ENCODE data around the gene BHLHA15. TPM values are rescaled to one million over a fixed set of nuclear protein-coding genes. Genes with fewer than 3 reads are reported as not detected.

Gene BHLHA15
- polyA plus RNA-seq, 1 of the 3 experiments (the other 2 are of a cell fraction): 0.10 TPM

DNA sequence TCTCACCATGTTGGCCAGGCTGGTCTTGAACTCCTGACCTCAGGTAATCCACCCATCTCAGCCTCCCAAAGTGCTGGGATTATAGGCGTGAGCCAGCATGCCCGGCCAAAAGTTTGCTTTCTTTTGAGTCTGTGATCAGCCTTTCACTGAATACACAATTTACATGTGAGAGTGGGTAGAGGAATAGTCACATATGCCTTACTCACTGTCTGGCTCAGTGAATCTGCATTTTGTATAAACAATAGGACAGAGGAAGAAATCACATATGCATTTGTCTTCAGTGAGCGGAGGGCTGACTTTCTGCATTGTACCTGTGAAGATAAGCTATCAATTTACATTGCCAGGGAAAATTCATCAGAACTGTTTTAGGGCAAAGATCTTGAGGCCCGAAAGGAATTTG is 43.3 kb downstream of the BHLHA15 start:
- no peaks in the 10 kb centered on the region for H3K27me3 ChIP-seq (ENCODE audit: insufficient read depth)
- no peak overlapping the region for H3K4me2 ChIP-seq
- H3K9ac ChIP-seq: no peak overlapping the region
- peaks cover 15 to 19% of the 10 kb centered on the region in 2 experiments; a peak in 2 of 4 replicates for H3K4me1 ChIP-seq (ENCODE audit: control insufficient read depth in 1 of 2, insufficient read depth in 2 of 2, low read depth in 1 of 2, low read length in 1 of 2)
- DNase-seq: no peak
- no peak overlapping the region for H3K4me3 ChIP-seq (ENCODE audit: low read depth in 2 of 2, low read length in 1 of 2)
- H3F3A ChIP-seq (replicated peaks; ENCODE audit: insufficient read depth): peaks cover 3% of the 10 kb centered on the region
- TF ChIP-seq, protein P1, sequence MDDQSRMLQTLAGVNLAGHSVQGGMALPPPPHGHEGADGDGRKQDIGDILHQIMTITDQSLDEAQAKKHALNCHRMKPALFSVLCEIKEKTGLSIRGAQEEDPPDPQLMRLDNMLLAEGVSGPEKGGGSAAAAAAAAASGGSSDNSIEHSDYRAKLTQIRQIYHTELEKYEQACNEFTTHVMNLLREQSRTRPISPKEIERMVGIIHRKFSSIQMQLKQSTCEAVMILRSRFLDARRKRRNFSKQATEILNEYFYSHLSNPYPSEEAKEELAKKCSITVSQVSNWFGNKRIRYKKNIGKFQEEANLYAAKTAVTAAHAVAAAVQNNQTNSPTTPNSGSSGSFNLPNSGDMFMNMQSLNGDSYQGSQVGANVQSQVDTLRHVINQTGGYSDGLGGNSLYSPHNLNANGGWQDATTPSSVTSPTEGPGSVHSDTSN (IDR thresholded peaks at IDR 0.05): no peak
- no peak for TF ChIP-seq FOXM1 (IDR thresholded peaks at IDR 0.05; ENCODE audit: low read depth)
- TF ChIP-seq TCF12 (IDR thresholded peaks at IDR 0.05): no peak
- TF ChIP-seq, protein P2, sequence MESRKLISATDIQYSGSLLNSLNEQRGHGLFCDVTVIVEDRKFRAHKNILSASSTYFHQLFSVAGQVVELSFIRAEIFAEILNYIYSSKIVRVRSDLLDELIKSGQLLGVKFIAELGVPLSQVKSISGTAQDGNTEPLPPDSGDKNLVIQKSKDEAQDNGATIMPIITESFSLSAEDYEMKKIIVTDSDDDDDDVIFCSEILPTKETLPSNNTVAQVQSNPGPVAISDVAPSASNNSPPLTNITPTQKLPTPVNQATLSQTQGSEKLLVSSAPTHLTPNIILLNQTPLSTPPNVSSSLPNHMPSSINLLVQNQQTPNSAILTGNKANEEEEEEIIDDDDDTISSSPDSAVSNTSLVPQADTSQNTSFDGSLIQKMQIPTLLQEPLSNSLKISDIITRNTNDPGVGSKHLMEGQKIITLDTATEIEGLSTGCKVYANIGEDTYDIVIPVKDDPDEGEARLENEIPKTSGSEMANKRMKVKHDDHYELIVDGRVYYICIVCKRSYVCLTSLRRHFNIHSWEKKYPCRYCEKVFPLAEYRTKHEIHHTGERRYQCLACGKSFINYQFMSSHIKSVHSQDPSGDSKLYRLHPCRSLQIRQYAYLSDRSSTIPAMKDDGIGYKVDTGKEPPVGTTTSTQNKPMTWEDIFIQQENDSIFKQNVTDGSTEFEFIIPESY (IDR thresholded peaks at IDR 0.05; ENCODE audit: borderline replicate concordance, low read depth): no peak
- no peak for TF ChIP-seq POLR2AphosphoS5 (IDR thresholded peaks at IDR 0.05; ENCODE audit: low read depth, low read length)
- TF ChIP-seq EZH2phosphoT487 (IDR thresholded peaks at IDR 0.05; ENCODE audit: borderline replicate concordance, low read depth): no peak
- TF ChIP-seq ELF1 (IDR thresholded peaks at IDR 0.05): no peak
- TF ChIP-seq, protein P3, sequence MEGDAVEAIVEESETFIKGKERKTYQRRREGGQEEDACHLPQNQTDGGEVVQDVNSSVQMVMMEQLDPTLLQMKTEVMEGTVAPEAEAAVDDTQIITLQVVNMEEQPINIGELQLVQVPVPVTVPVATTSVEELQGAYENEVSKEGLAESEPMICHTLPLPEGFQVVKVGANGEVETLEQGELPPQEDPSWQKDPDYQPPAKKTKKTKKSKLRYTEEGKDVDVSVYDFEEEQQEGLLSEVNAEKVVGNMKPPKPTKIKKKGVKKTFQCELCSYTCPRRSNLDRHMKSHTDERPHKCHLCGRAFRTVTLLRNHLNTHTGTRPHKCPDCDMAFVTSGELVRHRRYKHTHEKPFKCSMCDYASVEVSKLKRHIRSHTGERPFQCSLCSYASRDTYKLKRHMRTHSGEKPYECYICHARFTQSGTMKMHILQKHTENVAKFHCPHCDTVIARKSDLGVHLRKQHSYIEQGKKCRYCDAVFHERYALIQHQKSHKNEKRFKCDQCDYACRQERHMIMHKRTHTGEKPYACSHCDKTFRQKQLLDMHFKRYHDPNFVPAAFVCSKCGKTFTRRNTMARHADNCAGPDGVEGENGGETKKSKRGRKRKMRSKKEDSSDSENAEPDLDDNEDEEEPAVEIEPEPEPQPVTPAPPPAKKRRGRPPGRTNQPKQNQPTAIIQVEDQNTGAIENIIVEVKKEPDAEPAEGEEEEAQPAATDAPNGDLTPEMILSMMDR (IDR thresholded peaks at IDR 0.05): no peak
- TF ChIP-seq MEF2A (IDR thresholded peaks at IDR 0.05; ENCODE audit: borderline replicate concordance, low read depth): no peak
- no peak for TF ChIP-seq JUND (IDR thresholded peaks at IDR 0.05)
- no peak for TF ChIP-seq TEAD4 (IDR thresholded peaks at IDR 0.05; ENCODE audit: borderline replicate concordance, insufficient read depth)
- TF ChIP-seq, protein P4, sequence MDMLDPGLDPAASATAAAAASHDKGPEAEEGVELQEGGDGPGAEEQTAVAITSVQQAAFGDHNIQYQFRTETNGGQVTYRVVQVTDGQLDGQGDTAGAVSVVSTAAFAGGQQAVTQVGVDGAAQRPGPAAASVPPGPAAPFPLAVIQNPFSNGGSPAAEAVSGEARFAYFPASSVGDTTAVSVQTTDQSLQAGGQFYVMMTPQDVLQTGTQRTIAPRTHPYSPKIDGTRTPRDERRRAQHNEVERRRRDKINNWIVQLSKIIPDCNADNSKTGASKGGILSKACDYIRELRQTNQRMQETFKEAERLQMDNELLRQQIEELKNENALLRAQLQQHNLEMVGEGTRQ (IDR thresholded peaks at IDR 0.05; ENCODE audit: borderline replicate concordance, low read depth, low read length): no peak
- TF ChIP-seq, protein P5, sequence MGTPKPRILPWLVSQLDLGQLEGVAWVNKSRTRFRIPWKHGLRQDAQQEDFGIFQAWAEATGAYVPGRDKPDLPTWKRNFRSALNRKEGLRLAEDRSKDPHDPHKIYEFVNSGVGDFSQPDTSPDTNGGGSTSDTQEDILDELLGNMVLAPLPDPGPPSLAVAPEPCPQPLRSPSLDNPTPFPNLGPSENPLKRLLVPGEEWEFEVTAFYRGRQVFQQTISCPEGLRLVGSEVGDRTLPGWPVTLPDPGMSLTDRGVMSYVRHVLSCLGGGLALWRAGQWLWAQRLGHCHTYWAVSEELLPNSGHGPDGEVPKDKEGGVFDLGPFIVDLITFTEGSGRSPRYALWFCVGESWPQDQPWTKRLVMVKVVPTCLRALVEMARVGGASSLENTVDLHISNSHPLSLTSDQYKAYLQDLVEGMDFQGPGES (IDR thresholded peaks at IDR 0.05; ENCODE audit: low read depth, low read length): no peak
- no peak for TF ChIP-seq RXRA (IDR thresholded peaks at IDR 0.05; ENCODE audit: borderline replicate concordance, low read depth)
- TF ChIP-seq CHD2 (IDR thresholded peaks at IDR 0.05; ENCODE audit: low read length, partially characterized antibody): no peak
- no peak for TF ChIP-seq FOSL2 (IDR thresholded peaks at IDR 0.05; ENCODE audit: borderline replicate concordance, low read depth)
- TF ChIP-seq, protein P6, sequence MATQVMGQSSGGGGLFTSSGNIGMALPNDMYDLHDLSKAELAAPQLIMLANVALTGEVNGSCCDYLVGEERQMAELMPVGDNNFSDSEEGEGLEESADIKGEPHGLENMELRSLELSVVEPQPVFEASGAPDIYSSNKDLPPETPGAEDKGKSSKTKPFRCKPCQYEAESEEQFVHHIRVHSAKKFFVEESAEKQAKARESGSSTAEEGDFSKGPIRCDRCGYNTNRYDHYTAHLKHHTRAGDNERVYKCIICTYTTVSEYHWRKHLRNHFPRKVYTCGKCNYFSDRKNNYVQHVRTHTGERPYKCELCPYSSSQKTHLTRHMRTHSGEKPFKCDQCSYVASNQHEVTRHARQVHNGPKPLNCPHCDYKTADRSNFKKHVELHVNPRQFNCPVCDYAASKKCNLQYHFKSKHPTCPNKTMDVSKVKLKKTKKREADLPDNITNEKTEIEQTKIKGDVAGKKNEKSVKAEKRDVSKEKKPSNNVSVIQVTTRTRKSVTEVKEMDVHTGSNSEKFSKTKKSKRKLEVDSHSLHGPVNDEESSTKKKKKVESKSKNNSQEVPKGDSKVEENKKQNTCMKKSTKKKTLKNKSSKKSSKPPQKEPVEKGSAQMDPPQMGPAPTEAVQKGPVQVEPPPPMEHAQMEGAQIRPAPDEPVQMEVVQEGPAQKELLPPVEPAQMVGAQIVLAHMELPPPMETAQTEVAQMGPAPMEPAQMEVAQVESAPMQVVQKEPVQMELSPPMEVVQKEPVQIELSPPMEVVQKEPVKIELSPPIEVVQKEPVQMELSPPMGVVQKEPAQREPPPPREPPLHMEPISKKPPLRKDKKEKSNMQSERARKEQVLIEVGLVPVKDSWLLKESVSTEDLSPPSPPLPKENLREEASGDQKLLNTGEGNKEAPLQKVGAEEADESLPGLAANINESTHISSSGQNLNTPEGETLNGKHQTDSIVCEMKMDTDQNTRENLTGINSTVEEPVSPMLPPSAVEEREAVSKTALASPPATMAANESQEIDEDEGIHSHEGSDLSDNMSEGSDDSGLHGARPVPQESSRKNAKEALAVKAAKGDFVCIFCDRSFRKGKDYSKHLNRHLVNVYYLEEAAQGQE (IDR thresholded peaks at IDR 0.05; ENCODE audit: low read depth, low read length): no peak
- TF ChIP-seq FOXJ3 (CRISPR knock-in tag; IDR thresholded peaks at IDR 0.05): no peak
- TF ChIP-seq MXI1 (IDR thresholded peaks at IDR 0.05; ENCODE audit: low read depth, low read length): no peak
- TF ChIP-seq GABPA (IDR thresholded peaks at IDR 0.05; ENCODE audit: low read depth): no peak
- peaks cover 68% of the 10 kb centered on the region for H3K79me2 ChIP-seq (ENCODE audit: insufficient read depth)
- 96% methylated on average over 4 of the region's 4 CpGs for WGBS (ENCODE audit: low lambda C conversion rate)
- no peaks in the 10 kb centered on the region for H3K9me3 ChIP-seq
- no peaks in the 10 kb centered on the region for H3K9me2 ChIP-seq
- peaks cover 13 to 20% of the 10 kb centered on the region in 2 experiments for H3K36me3 ChIP-seq (replicated peaks in 1 of 2; ENCODE audit: control insufficient read depth in 1 of 2, insufficient read depth in 2 of 2, low read length in 1 of 2)
- CTCF ChIA-PET: interaction anchor here (0.6 to 2.8 kb wide), 2 partner anchors 146 to 233 kb away, joined by 3 to 8 read pairs; partner anchors contain the start of gene BAIAP2L1
- H2AFZ ChIP-seq (ENCODE audit: low read depth): no peak overlapping the region
- H4K20me1 ChIP-seq (ENCODE audit: insufficient read depth): no peaks in the 10 kb centered on the region
- POLR2A ChIA-PET: no interaction called here
- H3K27ac ChIP-seq (ENCODE audit: low read depth in 2 of 2, low read length in 1 of 2): no peak overlapping the region

Data from SK-N-SH (cell line).